Prostate gland (tissue), 2 donors: Measurements from ENCODE around the gene CHCHD6.

Experiments used
- CTCF ChIP-seq, 4 experiments: fragments of 200-600 bp in 2 of 4; fragments of 450-650 bp in 2 of 4; sonication (generic) in 2 of 4; IDR thresholded peaks; 1 replicate in 3 of 4; 2 replicates in 1 of 4; pipeline ENCODE4 v1.5.1; 2016 to 2019; ENCODE audit warnings: antibody characterized with exemption in 4 of 4, mild to moderate bottlenecking in 2 of 4, moderate library complexity in 2 of 4
- POLR2A ChIP-seq: fragments of 450-650 bp; IDR thresholded peaks from one replicate; pipeline ENCODE4 v1.6.1; 2016; ENCODE audit warnings: antibody characterized with exemption, mild to moderate bottlenecking

GRCh38 chr3:126900859-126901540 lies 197.0 kb downstream of the CHCHD6 start:
- TF ChIP-seq CTCF (IDR thresholded peaks at IDR 0.05) (no peak), POLR2A (no peak)
